Measurements from ENCODE around the gene GPR137. TPM values are rescaled to one million over a fixed set of nuclear protein-coding genes. Genes with fewer than 3 reads are reported as not detected.
A peak's percentile ranks its signal among the peaks of the same experiment; 100 is the strongest.

Gene GPR137
- total and polyA plus RNA-seq, 2 experiments from 2014 or later, result 16.3 to 32.5 TPM

DNA sequence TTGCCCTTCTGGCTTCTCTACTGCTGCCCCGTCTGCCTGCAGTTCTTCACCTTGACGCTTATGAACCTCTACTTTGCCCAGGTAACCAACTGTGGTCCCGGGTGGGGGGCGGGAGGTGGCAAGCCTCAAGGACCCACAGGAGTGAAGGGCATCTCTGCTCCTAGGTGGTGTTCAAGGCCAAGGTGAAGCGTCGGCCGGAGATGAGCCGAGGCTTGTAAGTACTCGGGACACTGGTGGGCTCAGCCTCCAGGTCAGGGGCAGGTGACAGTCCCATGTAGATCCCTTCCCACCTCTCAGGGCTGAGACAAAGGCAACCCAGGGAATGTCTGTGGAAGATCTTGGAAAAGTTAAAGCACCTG lies 1.1 kb downstream of the GPR137 start:
- peaks cover 11% of the 10 kb centered on the region for H3K4me1 Mint-ChIP-seq
- H3K27ac Mint-ChIP-seq, result no peak overlapping the region
- H3K79me2 ChIP-seq (replicated peaks; ENCODE audit: insufficient read depth), result no peaks in the 10 kb centered on the region
- peak overlapping the region; percentile 99; the same call in 1 of the 2 replicates for H3K4me2 ChIP-seq
- H3K4me3 Mint-ChIP-seq, result peak overlapping the region; percentile 65
- H3K27ac ChIP-seq (ENCODE audit: low read depth), result no peak overlapping the region
- peaks cover 40% of the 10 kb centered on the region for H3K27me3 ChIP-seq (ENCODE audit: insufficient read depth)
- H4K20me1 ChIP-seq (replicated peaks; ENCODE audit: insufficient read depth), result no peaks in the 10 kb centered on the region
- H3K9me3 Mint-ChIP-seq, result no peaks in the 10 kb centered on the region; the same call in 1 of the 3 replicates
- peaks cover 40% of the 10 kb centered on the region for H3K27me3 Mint-ChIP-seq (ENCODE audit: insufficient read depth, low read depth, poor library complexity)
- no peak for DNase-seq (ENCODE audit: low spot score)
- H3K4me1 ChIP-seq (ENCODE audit: insufficient read depth), result peaks cover 8% of the 10 kb centered on the region
- H3K9me2 ChIP-seq (ENCODE audit: insufficient read depth), result no peaks in the 10 kb centered on the region
- peaks cover 13% of the 10 kb centered on the region; the same call in 1 of the 2 replicates for H3F3A ChIP-seq (replicated peaks; ENCODE audit: low read depth)
- ATAC-seq, result no peak
- no peaks in the 10 kb centered on the region for H3K36me3 ChIP-seq (ENCODE audit: insufficient read depth)
- peak overlapping the region; percentile 95; the same call in 1 of the 2 replicates for H3K4me3 ChIP-seq
- TF ChIP-seq NANOG (IDR thresholded peaks at IDR 0.05; ENCODE audit: borderline replicate concordance), result no peak
- TF ChIP-seq, protein P1, sequence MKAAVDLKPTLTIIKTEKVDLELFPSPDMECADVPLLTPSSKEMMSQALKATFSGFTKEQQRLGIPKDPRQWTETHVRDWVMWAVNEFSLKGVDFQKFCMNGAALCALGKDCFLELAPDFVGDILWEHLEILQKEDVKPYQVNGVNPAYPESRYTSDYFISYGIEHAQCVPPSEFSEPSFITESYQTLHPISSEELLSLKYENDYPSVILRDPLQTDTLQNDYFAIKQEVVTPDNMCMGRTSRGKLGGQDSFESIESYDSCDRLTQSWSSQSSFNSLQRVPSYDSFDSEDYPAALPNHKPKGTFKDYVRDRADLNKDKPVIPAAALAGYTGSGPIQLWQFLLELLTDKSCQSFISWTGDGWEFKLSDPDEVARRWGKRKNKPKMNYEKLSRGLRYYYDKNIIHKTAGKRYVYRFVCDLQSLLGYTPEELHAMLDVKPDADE (IDR thresholded peaks at IDR 0.05), result no peak
- TF ChIP-seq CTCF (conservative IDR thresholded peaks at IDR 0.05; ENCODE audit: low read depth in 2 of 2), result no peak
- TF ChIP-seq CREB1 (CRISPR knock-in tag; IDR thresholded peaks at IDR 0.05; ENCODE audit: low read depth), result no peak
- no peak for TF ChIP-seq STAT1 (IDR thresholded peaks at IDR 0.05; ENCODE audit: unreplicated experiment)
- no peak for TF ChIP-seq EZH2 (IDR thresholded peaks at IDR 0.05; ENCODE audit: low read depth, unreplicated experiment)
- TF ChIP-seq JUNB (IDR thresholded peaks at IDR 0.05; ENCODE audit: unreplicated experiment), result no peak
- TF ChIP-seq, protein P2, sequence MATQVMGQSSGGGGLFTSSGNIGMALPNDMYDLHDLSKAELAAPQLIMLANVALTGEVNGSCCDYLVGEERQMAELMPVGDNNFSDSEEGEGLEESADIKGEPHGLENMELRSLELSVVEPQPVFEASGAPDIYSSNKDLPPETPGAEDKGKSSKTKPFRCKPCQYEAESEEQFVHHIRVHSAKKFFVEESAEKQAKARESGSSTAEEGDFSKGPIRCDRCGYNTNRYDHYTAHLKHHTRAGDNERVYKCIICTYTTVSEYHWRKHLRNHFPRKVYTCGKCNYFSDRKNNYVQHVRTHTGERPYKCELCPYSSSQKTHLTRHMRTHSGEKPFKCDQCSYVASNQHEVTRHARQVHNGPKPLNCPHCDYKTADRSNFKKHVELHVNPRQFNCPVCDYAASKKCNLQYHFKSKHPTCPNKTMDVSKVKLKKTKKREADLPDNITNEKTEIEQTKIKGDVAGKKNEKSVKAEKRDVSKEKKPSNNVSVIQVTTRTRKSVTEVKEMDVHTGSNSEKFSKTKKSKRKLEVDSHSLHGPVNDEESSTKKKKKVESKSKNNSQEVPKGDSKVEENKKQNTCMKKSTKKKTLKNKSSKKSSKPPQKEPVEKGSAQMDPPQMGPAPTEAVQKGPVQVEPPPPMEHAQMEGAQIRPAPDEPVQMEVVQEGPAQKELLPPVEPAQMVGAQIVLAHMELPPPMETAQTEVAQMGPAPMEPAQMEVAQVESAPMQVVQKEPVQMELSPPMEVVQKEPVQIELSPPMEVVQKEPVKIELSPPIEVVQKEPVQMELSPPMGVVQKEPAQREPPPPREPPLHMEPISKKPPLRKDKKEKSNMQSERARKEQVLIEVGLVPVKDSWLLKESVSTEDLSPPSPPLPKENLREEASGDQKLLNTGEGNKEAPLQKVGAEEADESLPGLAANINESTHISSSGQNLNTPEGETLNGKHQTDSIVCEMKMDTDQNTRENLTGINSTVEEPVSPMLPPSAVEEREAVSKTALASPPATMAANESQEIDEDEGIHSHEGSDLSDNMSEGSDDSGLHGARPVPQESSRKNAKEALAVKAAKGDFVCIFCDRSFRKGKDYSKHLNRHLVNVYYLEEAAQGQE (IDR thresholded peaks at IDR 0.05; ENCODE audit: unreplicated experiment), result no peak
- TF ChIP-seq EZH2phosphoT487 (IDR thresholded peaks at IDR 0.05; ENCODE audit: unreplicated experiment), result no peak
- TF ChIP-seq POLR2AphosphoS5 (IDR thresholded peaks at IDR 0.05; ENCODE audit: low read depth), result no peak
- H3K36me3 Mint-ChIP-seq (ENCODE audit: low read depth), result peaks cover 3% of the 10 kb centered on the region; the same call in 1 of the 3 replicates
- H2AFZ ChIP-seq, result no peak overlapping the region

Data from GM23338 (cell line).